ENCODE data around the gene TMUB2.

- TF ChIP-seq CTCF (IDR thresholded peaks at IDR 0.05) (no peak), POLR2A (IDR thresholded peaks at IDR 0.05) (no peak)
Observed at GRCh38 chr17:44164476-44164875, 22.3 kb upstream of the TMUB2 start.
